IMR-90 (cell line): ENCODE measurements around the gene DAND5.

Experiments
- BHLHE40 ChIP-seq: fragments of 150-350 bp; IDR thresholded peaks from 2 replicates; pipeline ENCODE4 v1.6.1; 2016; ENCODE audit warnings: mild to moderate bottlenecking, low read depth, low read length
- CEBPB ChIP-seq: IDR thresholded peaks from 2 replicates; pipeline ENCODE4 v1.6.1; 2012; ENCODE audit warnings: low read depth, low read length, improper control_type of control experiment
- CHD1 ChIP-seq: IDR thresholded peaks from 2 replicates; pipeline ENCODE4 v1.6.1; 2012; ENCODE audit warnings: low read depth, low read length, improper control_type of control experiment
- CTCF ChIP-seq: conservative IDR thresholded peaks from 2 replicates; pipeline ENCODE4 v1.5.1; 2012; ENCODE audit warnings: mild to moderate bottlenecking, low read depth, low read length, improper control_type of control experiment
- MAFK ChIP-seq: IDR thresholded peaks from 2 replicates; pipeline ENCODE4 v1.6.1; 2012; ENCODE audit warnings: low read depth, low read length, improper control_type of control experiment
- MAZ ChIP-seq: IDR thresholded peaks from 2 replicates; pipeline ENCODE4 v1.6.1; 2012; ENCODE audit warnings: low read depth, mild to moderate bottlenecking, low read length, improper control_type of control experiment, moderate library complexity, borderline replicate concordance
- MXI1 ChIP-seq: IDR thresholded peaks from 2 replicates; pipeline ENCODE4 v1.6.1; 2012; ENCODE audit warnings: low read depth, mild to moderate bottlenecking, low read length, moderate library complexity, borderline replicate concordance
- POLR2A ChIP-seq: IDR thresholded peaks from 2 replicates; pipeline ENCODE4 v1.6.1; 2012; ENCODE audit warnings: mild to moderate bottlenecking, low read depth, low read length
- RAD21 ChIP-seq: IDR thresholded peaks from 2 replicates; pipeline ENCODE4 v1.6.1; 2012; ENCODE audit warnings: low read length, improper control_type of control experiment
- RFX5 ChIP-seq: IDR thresholded peaks from 2 replicates; pipeline ENCODE4 v1.8.0; 2012; ENCODE audit warnings: low read depth, mild to moderate bottlenecking, low read length, moderate library complexity
- SMC3 ChIP-seq: fragments of 150-350 bp; IDR thresholded peaks from 2 replicates; pipeline ENCODE4 v1.6.1; 2016; ENCODE audit warnings: low read depth, mild to moderate bottlenecking, antibody characterized with exemption, low read length, moderate library complexity
- USF2 ChIP-seq: fragments of 150-350 bp; IDR thresholded peaks from 2 replicates; pipeline ENCODE4 v1.6.1; 2017; ENCODE audit warnings: mild to moderate bottlenecking, antibody characterized with exemption, low read length, low read depth
- TF ChIP-seq, protein P1 (sequence below): fragments of 150-350 bp; IDR thresholded peaks from 2 replicates; pipeline ENCODE4 v1.6.1; 2016; ENCODE audit warnings: low read depth, mild to moderate bottlenecking, low read length, moderate library complexity, borderline replicate concordance

GRCh38 chr19:13004273-13004672 lies 34.9 kb downstream of the DAND5 start:
- TF ChIP-seq CTCF = no peak
- no peak for TF ChIP-seq RAD21
- TF ChIP-seq POLR2A = no peak
- TF ChIP-seq CHD1 = no peak
- TF ChIP-seq BHLHE40 = no peak
- no peak for TF ChIP-seq SMC3
- no peak for TF ChIP-seq USF2
- TF ChIP-seq CEBPB = no peak
- no peak for TF ChIP-seq MAZ
- TF ChIP-seq, protein P1, sequence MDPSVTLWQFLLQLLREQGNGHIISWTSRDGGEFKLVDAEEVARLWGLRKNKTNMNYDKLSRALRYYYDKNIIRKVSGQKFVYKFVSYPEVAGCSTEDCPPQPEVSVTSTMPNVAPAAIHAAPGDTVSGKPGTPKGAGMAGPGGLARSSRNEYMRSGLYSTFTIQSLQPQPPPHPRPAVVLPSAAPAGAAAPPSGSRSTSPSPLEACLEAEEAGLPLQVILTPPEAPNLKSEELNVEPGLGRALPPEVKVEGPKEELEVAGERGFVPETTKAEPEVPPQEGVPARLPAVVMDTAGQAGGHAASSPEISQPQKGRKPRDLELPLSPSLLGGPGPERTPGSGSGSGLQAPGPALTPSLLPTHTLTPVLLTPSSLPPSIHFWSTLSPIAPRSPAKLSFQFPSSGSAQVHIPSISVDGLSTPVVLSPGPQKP = no peak
- no peak for TF ChIP-seq MAFK
- TF ChIP-seq MXI1 = no peak
- TF ChIP-seq RFX5 = no peak
